Breast epithelium (tissue), 4 donors: ENCODE data around the gene MYOZ2. TPM values are rescaled to one million over a fixed set of nuclear protein-coding genes. Genes with fewer than 3 reads are reported as not detected.

ENCODE experiments used
- DNase-seq, 2 donors: peaks; one replicate each; pipeline ENCODE4 v3.0.0-alpha.2; 2019; ENCODE audit warnings: low spot score in 2 of 2
- H3K27ac ChIP-seq, 2 donors: fragments of 200-600 bp; sonication (generic) in 1 of 2; one replicate each; pipeline ENCODE4 v1.5.1; 2016 to 2019; ENCODE audit warnings: mild to moderate bottlenecking in 1 of 2
- H3K27me3 ChIP-seq, 2 donors: fragments of 200-600 bp; sonication (generic) in 1 of 2; one replicate each; pipeline versions ENCODE4 v1.5.1 to v1.6.0; 2017 to 2019; ENCODE audit warnings: control low read depth in 1 of 2, mild to moderate bottlenecking in 1 of 2
- H3K36me3 ChIP-seq: fragments of 200-600 bp; one replicate; pipeline ENCODE4 v1.5.1; 2019
- H3K4me1 ChIP-seq, 2 donors: fragments of 200-600 bp; sonication (generic); one replicate each; pipeline ENCODE4 v1.5.1; 2016 to 2019; ENCODE audit warnings: control low read depth in 1 of 2
- H3K4me3 ChIP-seq, 3 donors: fragments of 200-600 bp; sonication (generic); 1 replicate in 2 of 3; 2 replicates in 1 of 3; pipeline ENCODE4 v1.5.1; 2016 to 2019; ENCODE audit warnings: mild to moderate bottlenecking in 3 of 3, moderate library complexity in 2 of 3
- H3K9me3 ChIP-seq, 2 donors: fragments of 200-600 bp; sonication (generic) in 1 of 2; one replicate each; pipeline ENCODE4 v1.5.1; 2016 to 2019; ENCODE audit warnings: control low read depth in 1 of 2
- POLR2A ChIP-seq: fragments of 450-650 bp; IDR thresholded peaks from one replicate; pipeline ENCODE4 v1.6.1; 2016; ENCODE audit warnings: antibody characterized with exemption, mild to moderate bottlenecking, moderate library complexity
- POLR2AphosphoS5 ChIP-seq, 3 donors: sonication (generic); formaldehyde crosslinking; IDR thresholded peaks; one replicate each; pipeline ENCODE4 v1.6.1; 2017; ENCODE audit warnings: antibody characterized with exemption in 3 of 3
- intact Hi-C: fragments of 100-400 bp; cut with DNase I; formaldehyde crosslinking; loops from one replicate; pipeline ENCODE4 v1.15.1; 2023; ENCODE audit warnings: low total_unique reads
- total RNA-seq, 3 donors: library from RNA; depleted of rRNA; stranded (reverse); fragments of >200 nt; gene quantifications; one replicate each; pipeline ENCODE4 v1.1.0, GENCODE V29; 2016
- TF ChIP-seq, protein P1 (sequence below), 3 donors: fragments of 450-650 bp; IDR thresholded peaks; one replicate each; pipeline ENCODE4 v1.5.1; 2016 to 2017; ENCODE audit warnings: antibody characterized with exemption in 3 of 3, mild to moderate bottlenecking in 3 of 3, moderate library complexity in 3 of 3

Gene MYOZ2
- total RNA-seq, 3 donors from 2014 or later, result 0.15 to 0.48 (median 0.33) TPM

GRCh38 chr4:119149110-119149509 lies 13.5 kb downstream of the MYOZ2 start:
- Histone ChIP-seq H3K9me3 (no peaks in the 10 kb centered on the region), H3K27ac (peak overlapping the region; percentile 41 to 61), H3K36me3 (no peaks in the 10 kb centered on the region), H3K4me1 (no peaks in the 10 kb centered on the region), H3K27me3 (no peaks in the 10 kb centered on the region), H3K4me3 (peak overlapping the region in 2 of 3 donors; percentile 14 to 53)
- intact Hi-C loops, result no loop called here
- DNase-seq, result no peak
- TF ChIP-seq POLR2A (no peak), POLR2AphosphoS5 (IDR thresholded peaks at IDR 0.05) (no peak)
- TF ChIP-seq, protein P1, sequence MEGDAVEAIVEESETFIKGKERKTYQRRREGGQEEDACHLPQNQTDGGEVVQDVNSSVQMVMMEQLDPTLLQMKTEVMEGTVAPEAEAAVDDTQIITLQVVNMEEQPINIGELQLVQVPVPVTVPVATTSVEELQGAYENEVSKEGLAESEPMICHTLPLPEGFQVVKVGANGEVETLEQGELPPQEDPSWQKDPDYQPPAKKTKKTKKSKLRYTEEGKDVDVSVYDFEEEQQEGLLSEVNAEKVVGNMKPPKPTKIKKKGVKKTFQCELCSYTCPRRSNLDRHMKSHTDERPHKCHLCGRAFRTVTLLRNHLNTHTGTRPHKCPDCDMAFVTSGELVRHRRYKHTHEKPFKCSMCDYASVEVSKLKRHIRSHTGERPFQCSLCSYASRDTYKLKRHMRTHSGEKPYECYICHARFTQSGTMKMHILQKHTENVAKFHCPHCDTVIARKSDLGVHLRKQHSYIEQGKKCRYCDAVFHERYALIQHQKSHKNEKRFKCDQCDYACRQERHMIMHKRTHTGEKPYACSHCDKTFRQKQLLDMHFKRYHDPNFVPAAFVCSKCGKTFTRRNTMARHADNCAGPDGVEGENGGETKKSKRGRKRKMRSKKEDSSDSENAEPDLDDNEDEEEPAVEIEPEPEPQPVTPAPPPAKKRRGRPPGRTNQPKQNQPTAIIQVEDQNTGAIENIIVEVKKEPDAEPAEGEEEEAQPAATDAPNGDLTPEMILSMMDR (IDR thresholded peaks at IDR 0.05), result no peak

GRCh38 chr4:119151161-119151560 lies 15.5 kb downstream of the MYOZ2 start:
- Histone ChIP-seq H3K4me1 (no peaks in the 10 kb centered on the region), H3K27me3 (no peaks in the 10 kb centered on the region), H3K36me3 (no peaks in the 10 kb centered on the region), H3K9me3 (no peaks in the 10 kb centered on the region), H3K27ac (no peak overlapping the region), H3K4me3 (no peak overlapping the region)
- TF ChIP-seq POLR2A, result no peak
- TF ChIP-seq, protein P1 (IDR thresholded peaks at IDR 0.05), result no peak
- no peak for TF ChIP-seq POLR2AphosphoS5 (IDR thresholded peaks at IDR 0.05)
- intact Hi-C loops, result no loop called here
- DNase-seq, result no peak

- Histone ChIP-seq H3K9me3 (no peaks in the 10 kb centered on the region), H3K36me3 (no peaks in the 10 kb centered on the region), H3K4me1 (no peaks in the 10 kb centered on the region), H3K4me3 (no peak overlapping the region), H3K27ac (no peak overlapping the region), H3K27me3 (no peaks in the 10 kb centered on the region)
- intact Hi-C loops, result no loop called here
- TF ChIP-seq POLR2A, result no peak
- TF ChIP-seq, protein P1 (IDR thresholded peaks at IDR 0.05), result no peak
- TF ChIP-seq POLR2AphosphoS5 (IDR thresholded peaks at IDR 0.05), result no peak
- DNase-seq, result no peak
Measured at GRCh38 chr4:119152741-119153140, 17.1 kb downstream of the MYOZ2 start.

DNA sequence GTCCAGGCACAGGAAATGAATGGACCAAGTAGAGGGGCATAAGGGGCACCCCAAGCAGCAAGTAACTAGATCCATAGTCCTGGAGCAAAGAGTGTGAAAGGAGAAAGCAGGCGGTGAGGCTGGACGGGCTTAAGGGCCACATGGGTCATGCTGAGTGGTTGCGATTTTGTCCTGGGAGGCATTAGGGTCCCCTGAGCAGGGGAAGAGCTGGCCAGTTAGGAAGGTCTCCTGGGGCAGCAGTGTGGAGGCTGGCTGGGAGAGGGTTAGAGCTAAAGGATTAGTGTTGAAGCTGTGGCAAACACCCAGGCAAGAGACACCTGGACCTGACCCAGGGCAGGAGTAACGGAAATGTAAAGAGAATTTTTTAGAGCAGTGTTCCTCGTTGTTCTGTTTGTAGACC lies 26.5 kb downstream of the MYOZ2 start:
- intact Hi-C loops, result no loop called here
- H3K9me3 ChIP-seq, result no peaks in the 10 kb centered on the region
- H3K4me3 ChIP-seq, result no peak overlapping the region
- H3K36me3 ChIP-seq, result no peaks in the 10 kb centered on the region
- H3K4me1 ChIP-seq, result no peaks in the 10 kb centered on the region
- no peak for DNase-seq
- no peak for TF ChIP-seq POLR2AphosphoS5 (IDR thresholded peaks at IDR 0.05)
- no peaks in the 10 kb centered on the region for H3K27me3 ChIP-seq
- no peak overlapping the region for H3K27ac ChIP-seq

DNA sequence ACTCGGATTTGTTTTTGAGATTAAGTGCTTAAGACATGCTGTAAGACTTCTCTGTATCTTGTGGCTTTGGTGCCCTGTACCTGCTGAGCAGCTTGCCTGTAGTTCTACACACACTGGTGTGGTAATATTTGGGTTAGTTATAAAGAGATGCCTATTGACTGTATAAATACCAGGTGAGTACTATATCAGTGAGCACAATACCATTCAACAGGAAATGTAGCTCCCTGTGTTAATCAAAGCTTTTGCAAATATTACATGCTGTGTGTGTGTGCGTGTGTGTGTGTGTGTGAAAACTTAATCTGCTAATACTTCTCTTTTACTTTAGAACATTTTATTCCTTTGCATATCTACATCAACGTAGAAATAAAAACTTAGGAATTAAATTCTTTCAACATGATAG lies 30.1 kb downstream of the MYOZ2 start:
- DNase-seq, result no peak
- no peaks in the 10 kb centered on the region for H3K36me3 ChIP-seq
- no peaks in the 10 kb centered on the region for H3K9me3 ChIP-seq
- intact Hi-C loops, result no loop called here
- H3K4me3 ChIP-seq, result no peak overlapping the region
- H3K4me1 ChIP-seq, result no peaks in the 10 kb centered on the region
- no peak for TF ChIP-seq POLR2A
- no peak overlapping the region for H3K27ac ChIP-seq
- no peaks in the 10 kb centered on the region for H3K27me3 ChIP-seq

DNA sequence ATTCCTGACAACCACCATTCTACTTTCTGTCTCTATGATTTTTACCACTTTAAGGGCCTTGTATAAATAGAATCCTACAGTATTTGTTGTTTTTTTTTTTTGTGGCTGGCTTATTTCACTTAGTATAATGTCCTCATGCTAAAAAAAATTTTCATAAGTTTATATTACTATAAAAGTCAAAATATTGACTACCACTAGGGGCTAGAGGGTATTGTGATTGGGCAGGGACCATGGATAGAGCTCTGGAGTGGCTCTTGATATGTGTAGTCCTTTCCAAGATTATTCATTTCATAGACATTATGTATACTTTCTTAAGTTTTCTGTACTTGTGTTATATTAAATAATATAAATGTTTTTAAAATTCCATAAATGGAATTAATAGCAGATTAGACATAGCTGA lies 34.6 kb downstream of the MYOZ2 start:
- TF ChIP-seq POLR2AphosphoS5 (IDR thresholded peaks at IDR 0.05) (no peak), POLR2A (no peak)
- TF ChIP-seq, protein P1 (IDR thresholded peaks at IDR 0.05), result no peak
- DNase-seq, result no peak
- Histone ChIP-seq H3K27ac (no peak overlapping the region), H3K36me3 (no peaks in the 10 kb centered on the region), H3K9me3 (no peaks in the 10 kb centered on the region), H3K4me3 (no peak overlapping the region), H3K4me1 (no peaks in the 10 kb centered on the region), H3K27me3 (no peaks in the 10 kb centered on the region)
- intact Hi-C loops, result no loop called here
